ENCODE results near the gene EP400.

Gene EP400

GRCh38 chr12:131911851-131912477 lies 37.8 kb upstream of the EP400 start:
- DNase-seq (ENCODE audit: low read depth in 3 of 3): no peak

GRCh38 chr12:131912518-131913274 lies 37.0 kb upstream of the EP400 start:
- DNase-seq (ENCODE audit: low read depth in 3 of 3): no peak

GRCh38 chr12:131913666-131914065 lies 36.1 kb upstream of the EP400 start:
- DNase-seq (ENCODE audit: low read depth in 3 of 3): no peak

DNA sequence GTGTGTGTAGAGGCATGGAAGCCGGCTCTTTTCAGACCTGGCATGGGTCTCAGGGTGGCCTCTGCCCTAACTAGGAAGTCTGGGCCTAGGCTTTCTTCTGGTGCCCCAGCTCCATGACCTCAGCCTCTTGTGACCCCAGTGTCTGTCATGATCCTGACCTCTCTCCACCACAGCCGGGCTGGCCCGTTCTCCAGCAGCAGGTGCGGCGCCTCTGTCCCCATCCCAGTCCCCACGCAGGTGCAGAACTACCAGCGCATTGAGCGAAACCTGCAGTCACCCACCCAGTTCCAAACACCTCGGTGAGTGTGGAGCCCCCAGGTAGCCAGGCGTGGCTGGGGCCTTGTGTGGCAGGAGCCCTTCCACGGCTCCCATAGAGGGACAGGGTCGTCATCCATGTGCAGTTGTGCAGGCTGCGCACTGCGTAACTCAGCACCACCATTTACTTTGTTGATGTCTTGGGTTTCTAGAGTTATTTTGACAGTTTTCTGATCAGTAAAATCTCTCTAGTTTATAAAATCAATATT lies 35.5 kb upstream of the EP400 start:
- no peak for DNase-seq (ENCODE audit: low read depth in 3 of 3)

- DNase-seq (ENCODE audit: low read depth in 3 of 3): no peak
Measured at GRCh38 chr12:131915000-131915689, 34.6 kb upstream of the EP400 start.

DNA sequence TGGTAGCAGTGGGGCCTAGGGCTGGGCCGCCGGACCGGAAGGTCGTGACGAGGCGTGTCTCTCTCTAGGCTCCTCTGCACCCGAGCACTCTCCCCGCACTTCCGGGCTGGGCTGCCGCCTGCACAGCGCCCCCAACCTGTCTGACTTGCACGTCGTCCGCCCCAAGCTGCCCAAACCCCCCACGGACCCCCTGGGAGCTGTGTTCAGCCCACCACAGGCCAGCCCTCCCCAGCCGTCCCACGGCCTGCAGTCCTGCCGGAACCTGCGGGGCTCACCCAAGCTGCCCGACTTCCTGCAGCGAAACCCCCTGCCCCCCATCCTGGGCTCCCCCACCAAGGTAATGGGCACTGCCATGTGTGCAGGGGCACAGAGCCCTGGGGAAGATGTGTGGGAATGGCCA lies 33.9 kb upstream of the EP400 start:
- DNase-seq (ENCODE audit: low read depth in 3 of 3): no peak

GRCh38 chr12:131916306-131917138 lies 33.2 kb upstream of the EP400 start:
- DNase-seq (ENCODE audit: low read depth in 3 of 3): no peak

DNA sequence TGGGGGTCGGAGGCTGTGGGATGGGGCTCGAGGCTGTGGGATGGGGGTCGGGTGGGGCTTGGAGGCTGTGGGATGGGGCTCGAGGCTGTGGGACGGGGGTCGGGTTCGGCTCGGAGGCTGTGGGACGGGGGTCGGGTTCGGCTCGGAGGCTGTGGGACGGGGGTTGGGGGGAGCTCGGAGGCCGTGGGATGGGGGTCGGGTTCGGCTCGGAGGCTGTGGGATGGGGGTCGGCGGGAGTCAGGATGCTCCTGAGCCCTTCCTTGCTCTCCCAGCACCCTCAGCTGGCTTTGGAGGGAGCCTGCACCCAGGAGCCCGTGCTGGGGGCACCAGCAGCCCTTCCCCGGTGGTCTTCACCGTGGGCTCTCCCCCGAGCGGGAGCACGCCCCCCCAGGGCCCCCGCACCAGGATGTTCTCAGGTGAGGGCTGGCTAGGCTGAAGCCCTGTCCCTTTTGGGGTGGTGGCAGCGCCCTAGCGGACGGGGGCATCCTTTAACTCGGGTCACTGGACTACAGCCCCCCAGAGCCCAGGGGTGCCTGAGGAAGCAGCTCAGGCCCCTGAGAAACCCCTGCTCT lies 32.5 kb upstream of the EP400 start:
- DNase-seq (ENCODE audit: low read depth in 3 of 3): no peak

DNA sequence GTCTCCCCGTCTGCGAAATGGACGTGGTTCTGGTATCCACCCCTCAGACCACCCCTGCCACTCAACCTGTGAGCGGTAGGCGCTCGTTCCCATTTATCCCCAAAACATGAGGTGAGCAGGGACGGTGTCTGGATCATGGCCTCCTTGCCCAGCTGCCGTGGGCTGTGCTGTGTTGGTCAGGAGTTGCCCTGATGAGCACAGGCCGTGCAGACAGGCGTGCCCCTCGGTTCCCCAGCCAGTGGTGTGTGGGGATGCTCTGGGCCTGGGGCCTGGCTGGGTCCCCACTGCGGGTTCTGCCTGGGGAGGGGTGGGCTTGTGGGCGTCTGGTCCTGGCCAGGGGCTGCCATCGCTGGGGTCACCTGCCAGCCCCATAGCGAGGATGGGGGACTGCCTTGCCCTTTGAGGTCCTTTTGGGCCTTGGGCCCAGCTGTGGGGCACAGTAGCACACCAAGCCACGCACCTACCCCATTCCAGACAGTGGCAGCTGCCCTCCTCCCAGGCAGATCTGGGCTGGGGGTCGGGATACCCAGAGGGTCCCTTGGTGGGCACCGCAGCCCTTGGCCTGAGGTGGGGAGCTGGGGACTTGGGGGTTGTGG lies 31.9 kb upstream of the EP400 start:
- DNase-seq (ENCODE audit: low read depth in 3 of 3): no peak

DNA sequence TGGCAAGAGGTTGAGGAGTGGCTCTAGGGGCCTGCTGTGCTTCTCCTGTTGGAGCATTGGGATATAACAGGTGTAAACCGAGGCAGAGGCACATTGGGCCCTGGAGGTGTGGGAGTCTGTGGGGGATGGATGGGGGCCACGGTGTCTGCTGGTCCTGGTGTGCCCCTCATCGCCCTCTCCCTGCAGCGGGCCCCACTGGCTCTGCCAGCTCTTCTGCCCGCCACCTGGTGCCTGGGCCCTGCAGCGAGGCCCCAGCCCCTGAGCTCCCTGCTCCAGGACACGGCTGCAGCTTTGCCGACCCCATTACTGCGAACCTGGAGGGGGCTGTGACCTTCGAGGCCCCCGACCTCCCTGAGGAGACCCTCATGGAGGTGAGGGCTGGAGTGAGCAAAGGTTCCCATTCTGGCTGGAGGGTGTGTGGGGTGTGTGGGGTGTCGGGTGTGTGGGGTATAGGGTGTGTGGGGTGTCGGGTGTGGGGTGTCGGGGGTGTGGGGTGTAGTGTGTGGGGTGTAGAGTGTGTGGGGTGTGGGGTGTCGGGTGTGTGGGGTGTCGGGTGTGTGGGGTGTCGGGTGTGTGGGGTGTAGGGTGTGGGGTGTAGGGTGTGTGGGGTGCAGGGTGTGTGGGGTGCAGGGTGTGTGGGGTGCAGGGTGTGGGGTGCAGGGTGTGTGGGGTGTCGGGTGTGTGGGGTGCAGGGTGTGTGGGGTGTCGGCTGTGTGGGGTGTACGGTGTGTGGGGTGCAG lies 31.3 kb upstream of the EP400 start:
- DNase-seq (ENCODE audit: low read depth in 3 of 3): no peak

DNA sequence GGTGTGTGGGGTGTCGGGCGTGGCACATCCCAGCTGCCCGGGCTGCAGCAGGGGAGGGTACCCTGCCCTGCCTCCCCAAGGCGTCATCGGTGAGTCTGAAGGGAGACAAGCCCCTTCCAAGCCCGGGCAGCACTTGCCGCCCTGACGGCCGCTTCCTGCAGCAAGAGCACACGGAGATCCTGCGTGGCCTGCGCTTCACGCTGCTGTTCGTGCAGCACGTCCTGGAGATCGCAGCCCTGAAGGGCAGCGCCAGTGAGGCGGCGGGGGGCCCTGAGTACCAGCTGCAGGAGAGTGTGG lies 30.7 kb upstream of the EP400 start:
- no peak for DNase-seq (ENCODE audit: low read depth in 3 of 3)

DNA sequence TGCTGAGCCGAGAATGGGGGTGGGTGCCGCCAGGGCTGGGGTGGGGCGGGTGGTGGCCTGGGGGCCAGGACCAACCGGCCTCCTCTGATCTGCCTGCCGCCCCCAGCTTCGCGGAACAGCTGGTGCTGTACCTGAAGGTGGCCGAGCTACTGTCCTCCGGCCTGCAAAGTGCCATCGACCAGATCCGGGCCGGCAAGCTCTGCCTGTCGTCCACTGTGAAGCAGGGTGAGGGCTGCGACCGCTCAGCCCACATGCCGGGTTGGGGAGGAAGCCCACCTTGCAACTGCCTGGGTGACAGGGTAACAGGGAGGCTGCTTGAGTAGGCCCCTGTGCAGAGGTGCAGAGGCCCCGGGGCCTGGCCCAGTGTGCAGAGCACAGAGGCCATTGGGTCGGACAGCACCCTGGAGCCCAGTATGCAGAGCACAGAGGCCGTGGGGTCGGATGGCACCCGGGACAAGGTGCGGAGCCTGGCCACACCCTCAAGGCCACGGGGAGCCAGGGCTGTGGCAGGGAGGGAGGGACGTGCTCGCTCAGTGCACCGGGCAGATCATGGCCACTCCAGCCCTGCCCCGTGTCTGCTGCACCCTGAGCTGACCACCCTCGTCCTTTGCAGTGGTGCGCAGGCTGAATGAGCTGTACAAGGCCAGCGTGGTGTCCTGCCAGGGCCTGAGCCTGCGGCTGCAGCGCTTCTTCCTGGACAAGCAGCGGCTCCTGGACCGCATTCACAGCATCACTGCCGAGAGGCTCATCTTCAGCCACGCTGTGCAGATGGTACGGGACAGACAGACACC lies 30.2 kb upstream of the EP400 start:
- no peak for DNase-seq (ENCODE audit: low read depth in 3 of 3)

GRCh38 chr12:131920157-131920508 lies 29.6 kb upstream of the EP400 start:
- DNase-seq (ENCODE audit: low read depth in 3 of 3): no peak

- DNase-seq (ENCODE audit: low read depth in 3 of 3): no peak
Measured at GRCh38 chr12:131920902-131921840, 28.6 kb upstream of the EP400 start.

- DNase-seq (ENCODE audit: low read depth in 3 of 3): no peak
Measured at GRCh38 chr12:131921866-131922769, 27.6 kb upstream of the EP400 start.

DNA sequence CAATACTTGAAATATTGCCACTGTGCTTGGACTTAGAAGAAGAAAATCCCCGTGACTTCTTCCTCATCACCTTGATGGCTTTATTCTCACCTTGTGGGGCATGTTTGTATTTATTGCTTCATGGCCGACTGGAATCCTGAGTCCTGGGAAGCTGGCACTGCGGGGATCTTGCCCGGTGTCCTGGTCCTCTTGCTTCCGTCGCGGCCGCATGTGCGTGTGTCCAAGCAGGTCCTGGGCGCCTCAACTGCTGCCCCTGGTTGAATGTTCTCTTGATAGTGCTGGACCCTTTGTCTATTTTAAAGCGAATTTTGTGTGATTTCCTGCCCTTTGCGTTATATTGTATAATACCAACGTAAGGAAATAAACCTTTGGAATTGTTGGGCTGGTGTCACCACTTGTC lies 27.0 kb upstream of the EP400 start:
- DNase-seq (ENCODE audit: low read depth in 3 of 3): no peak

DNA sequence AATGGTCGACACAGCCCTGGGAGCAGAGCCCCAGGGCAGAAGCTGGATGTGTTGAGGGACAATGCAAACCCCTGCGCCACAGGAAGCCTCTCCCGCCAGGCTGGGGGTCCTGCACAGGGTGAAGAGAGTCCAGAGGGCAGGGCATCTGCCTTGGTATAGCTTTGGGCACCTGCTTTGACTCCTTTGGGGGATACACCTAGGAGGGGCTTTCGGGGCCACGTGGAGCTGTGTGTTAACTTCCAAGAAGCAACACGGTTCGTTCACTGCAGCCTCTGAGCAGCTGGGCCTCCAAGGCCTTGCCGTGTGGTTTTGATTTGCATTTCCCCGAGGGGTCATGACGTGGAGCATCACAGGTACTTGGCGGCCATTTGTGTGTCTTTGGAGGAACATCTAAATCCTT lies 26.5 kb upstream of the EP400 start:
- DNase-seq (ENCODE audit: low read depth in 3 of 3): no peak

Data from stimulated activated CD4-positive, alpha-beta T cell treated with anti-CD3 and anti-CD28 coated beads, TNF-alpha, amount 100 ng/mL, for 48 hours (primary cell).